GM23338 (cell line): ENCODE results near the gene HMG20B. TPM values are rescaled to one million over a fixed set of nuclear protein-coding genes. Genes with fewer than 3 reads are reported as not detected.

Experiments used
- ATAC-seq: fragments of 200-7000 bp; cut with Tn5 transposase; 3 replicates; pipeline ENCODE4 v1.9.1; 2020
- DNase-seq: peaks from one replicate; pipeline ENCODE4 v3.0.0-alpha.2; 2015; ENCODE audit warnings: low spot score
- H2AFZ ChIP-seq: fragments of 200-600 bp; sonication (generic); 2 replicates; pipeline ENCODE4 v1.8.0; 2016; ENCODE audit warnings: antibody characterized with exemption, mild to moderate bottlenecking, moderate library complexity
- H3F3A ChIP-seq: fragments of 200-600 bp; sonication (generic); replicated peaks from 2 replicates; pipeline ENCODE4 v1.8.0; 2017; ENCODE audit warnings: antibody characterized with exemption, mixed run types, low read depth
- H3K27ac ChIP-seq: fragments of 200-600 bp; sonication (generic); 2 replicates; pipeline ENCODE4 v1.6.1; 2016; ENCODE audit warnings: low read depth
- H3K27me3 ChIP-seq: fragments of 200-600 bp; sonication (generic); 2 replicates; pipeline ENCODE4 v1.8.0; 2016; ENCODE audit warnings: mild to moderate bottlenecking, mixed run types, moderate library complexity; ENCODE audit not compliant: insufficient read depth
- H3K36me3 ChIP-seq: fragments of 200-600 bp; sonication (generic); 2 replicates; pipeline ENCODE4 v1.8.0; 2016; ENCODE audit warnings: mild to moderate bottlenecking; ENCODE audit not compliant: insufficient read depth
- H3K4me1 ChIP-seq: fragments of 200-600 bp; sonication (generic); 2 replicates; pipeline ENCODE4 v1.8.0; 2016; ENCODE audit warnings: mild to moderate bottlenecking, moderate library complexity; ENCODE audit not compliant: insufficient read depth
- H3K4me2 ChIP-seq: fragments of 200-600 bp; sonication (generic); 2 replicates; pipeline ENCODE4 v1.7.1; 2017; ENCODE audit warnings: mixed run types
- H3K4me3 ChIP-seq: fragments of 200-600 bp; sonication (generic); 2 replicates; pipeline ENCODE4 v1.6.1; 2016; ENCODE audit warnings: mixed run types
- H3K79me2 ChIP-seq: fragments of 200-600 bp; sonication (generic); replicated peaks from 2 replicates; pipeline ENCODE4 v1.8.0; 2017; ENCODE audit warnings: mild to moderate bottlenecking; ENCODE audit not compliant: insufficient read depth
- H3K9me2 ChIP-seq: fragments of 200-600 bp; sonication (generic); 2 replicates; pipeline ENCODE4 v1.8.0; 2017; ENCODE audit not compliant: insufficient read depth
- H4K20me1 ChIP-seq: fragments of 200-600 bp; sonication (generic); replicated peaks from 2 replicates; pipeline ENCODE4 v1.8.0; 2017; ENCODE audit warnings: mild to moderate bottlenecking; ENCODE audit not compliant: insufficient read depth
- H3K27ac Mint-ChIP-seq: 2 replicates; pipeline ENCODE4 v1.8.0; 2020; ENCODE audit warnings: inconsistent platforms, mild to moderate bottlenecking, moderate library complexity, mixed read lengths
- H3K27me3 Mint-ChIP-seq: 3 replicates; pipeline ENCODE4 v1.8.0; 2022; ENCODE audit warnings: low read depth, mild to moderate bottlenecking, moderate library complexity, mixed read lengths, inconsistent platforms; ENCODE audit not compliant: insufficient read depth, poor library complexity
- H3K36me3 Mint-ChIP-seq: 3 replicates; pipeline ENCODE4 v1.8.0; 2021; ENCODE audit warnings: low read depth, mild to moderate bottlenecking, inconsistent platforms, moderate library complexity, mixed read lengths
- H3K4me1 Mint-ChIP-seq: 3 replicates; pipeline ENCODE4 v1.8.0; 2020; ENCODE audit warnings: mild to moderate bottlenecking, inconsistent platforms, mixed read lengths
- H3K4me3 Mint-ChIP-seq: 3 replicates; pipeline ENCODE4 v1.8.0; 2021; ENCODE audit warnings: moderate library complexity, mild to moderate bottlenecking, inconsistent platforms, mixed read lengths
- H3K9me3 Mint-ChIP-seq: 3 replicates; pipeline ENCODE4 v1.8.0; 2020; ENCODE audit warnings: moderate library complexity, mild to moderate bottlenecking, inconsistent platforms, mixed read lengths
- CREB1 ChIP-seq: fragments of 250-450 bp; sonication (Bioruptor Pico); IDR thresholded peaks from 2 replicates; pipeline ENCODE4 v1.5.0; 2020; ENCODE audit warnings: low read depth, mild to moderate bottlenecking, moderate library complexity
- ETS1 ChIP-seq: IDR thresholded peaks from 2 replicates; pipeline ENCODE4 v1.6.1; 2016; ENCODE audit warnings: antibody characterized with exemption
- EZH2 ChIP-seq: fragments of 200-600 bp; sonication (generic); IDR thresholded peaks from one replicate; pipeline ENCODE4 v1.8.0; 2017; ENCODE audit warnings: antibody characterized with exemption, mild to moderate bottlenecking, low read depth; ENCODE audit not compliant: unreplicated experiment
- EZH2phosphoT487 ChIP-seq: fragments of 200-600 bp; sonication (generic); IDR thresholded peaks from one replicate; pipeline ENCODE4 v1.8.1; 2018; ENCODE audit warnings: antibody characterized with exemption; ENCODE audit not compliant: unreplicated experiment
- JUNB ChIP-seq: IDR thresholded peaks from one replicate; pipeline ENCODE4 v1.6.1; 2016; ENCODE audit warnings: antibody characterized with exemption; ENCODE audit not compliant: unreplicated experiment
- NANOG ChIP-seq: IDR thresholded peaks from 2 replicates; pipeline ENCODE4 v1.6.1; 2016; ENCODE audit warnings: antibody characterized with exemption, borderline replicate concordance
- POLR2AphosphoS5 ChIP-seq: IDR thresholded peaks from 2 replicates; pipeline ENCODE4 v1.6.1; 2016; ENCODE audit warnings: antibody characterized with exemption, low read depth
- STAT1 ChIP-seq: IDR thresholded peaks from one replicate; pipeline ENCODE4 v1.6.1; 2016; ENCODE audit warnings: antibody characterized with exemption; ENCODE audit not compliant: unreplicated experiment
- ZNF114 ChIP-seq: fragments of 250-450 bp; sonication (Bioruptor Pico); IDR thresholded peaks from 2 replicates; pipeline ENCODE4 v1.5.0; 2020; ENCODE audit warnings: mild to moderate bottlenecking, moderate library complexity
- ZNF331 ChIP-seq: fragments of 250-450 bp; sonication (Bioruptor Pico); IDR thresholded peaks from 2 replicates; pipeline ENCODE4 v1.5.0; 2020; ENCODE audit warnings: low read depth, mild to moderate bottlenecking, moderate library complexity
- ZNF462 ChIP-seq: fragments of 250-450 bp; sonication (Bioruptor Pico); IDR thresholded peaks from 2 replicates; pipeline ENCODE4 v1.5.0; 2020; ENCODE audit warnings: mild to moderate bottlenecking, moderate library complexity
- polyA plus RNA-seq: library from polyadenylated mRNA; unstranded; fragments of >200 nt; fragmentation: Nextera tagmentation; extraction: Ambion mirVana; gene quantifications from 2 replicates; pipeline ENCODE4 v1.2.1, GENCODE V29; 2016
- total RNA-seq: library from RNA; depleted of rRNA; stranded (reverse); fragments of >200 nt; shearing (Covaris generic); gene quantifications from 2 replicates; pipeline ENCODE4 v1.2.3, GENCODE V29; 2014
- TF ChIP-seq, protein P1 (sequence below), 2 experiments: fragments of 200-600 bp in 1 of 2; sonication (generic) in 1 of 2; conservative IDR thresholded peaks; 2 replicates each; pipeline versions ENCODE4 v1.5.1 to v1.6.1; 2016 to 2017; ENCODE audit warnings: antibody characterized with exemption in 2 of 2, low read depth in 2 of 2, mild to moderate bottlenecking in 2 of 2, moderate library complexity in 1 of 2
- TF ChIP-seq, protein P2 (sequence below): IDR thresholded peaks from one replicate; pipeline ENCODE4 v1.6.1; 2018; ENCODE audit warnings: antibody characterized with exemption; ENCODE audit not compliant: unreplicated experiment

Gene HMG20B
- total and polyA plus RNA-seq, 2 experiments from 2014 or later = 74.1 to 130 TPM

DNA sequence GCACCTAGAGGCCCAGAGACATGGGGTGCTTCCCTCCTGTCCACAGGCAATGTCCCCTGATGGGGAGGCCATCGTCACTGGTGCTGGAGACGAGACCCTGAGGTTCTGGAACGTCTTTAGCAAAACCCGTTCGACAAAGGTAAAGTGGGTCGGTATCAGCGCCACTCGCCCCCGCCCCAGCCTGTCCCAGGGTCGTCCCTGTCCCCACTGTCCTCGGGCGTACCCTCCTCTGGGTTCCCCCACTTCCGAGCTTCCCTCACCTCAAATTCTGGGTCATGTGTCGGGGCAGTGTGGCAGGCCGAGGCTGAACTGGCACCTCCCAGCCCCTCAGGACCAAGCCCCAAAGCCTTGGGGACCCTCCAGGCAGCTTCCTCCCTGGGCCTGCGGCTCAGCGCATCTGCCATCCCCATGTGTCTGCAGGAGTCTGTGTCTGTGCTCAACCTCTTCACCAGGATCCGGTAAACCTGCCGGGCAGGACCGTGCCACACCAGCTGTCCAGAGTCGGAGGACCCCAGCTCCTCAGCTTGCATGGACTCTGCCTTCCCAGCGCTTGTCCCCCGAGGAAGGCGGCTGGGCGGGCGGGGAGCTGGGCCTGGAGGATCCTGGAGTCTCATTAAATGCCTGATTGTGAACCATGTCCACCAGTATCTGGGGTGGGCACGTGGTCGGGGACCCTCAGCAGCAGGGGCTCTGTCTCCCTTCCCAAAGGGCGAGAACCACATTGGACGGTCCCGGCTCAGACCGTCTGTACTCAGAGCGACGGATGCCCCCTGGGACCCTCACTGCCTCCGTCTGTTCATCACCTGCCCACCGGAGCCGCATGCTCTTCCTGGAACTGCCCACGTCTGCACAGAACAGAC, 38.1 kb upstream of the HMG20B start:
- H3K4me3 ChIP-seq = no peak overlapping the region
- H3K27ac ChIP-seq = no peak overlapping the region
- H3K36me3 ChIP-seq = no peaks in the 10 kb centered on the region
- no peak overlapping the region for H3K4me2 ChIP-seq
- Mint-ChIP-seq H3K27me3 (peaks cover 21% of the 10 kb centered on the region), H3K4me1 (peaks cover 10% of the 10 kb centered on the region; the same call in 2 of the 3 replicates), H3K27ac (no peak overlapping the region), H3K4me3 (no peak overlapping the region), H3K36me3 (peaks cover 34% of the 10 kb centered on the region), H3K9me3 (0 out of 3 replicates have a peak, but pooled peaks cover 2% of the 10 kb centered on the region)
- DNase-seq (no peak), ATAC-seq (no peak)
- no peaks in the 10 kb centered on the region for H3K4me1 ChIP-seq
- no peak overlapping the region for H2AFZ ChIP-seq
- no peaks in the 10 kb centered on the region for H3K27me3 ChIP-seq
- TF ChIP-seq ZNF462 = no peak
- TF ChIP-seq ETS1 = no peak
- TF ChIP-seq EZH2phosphoT487 = no peak
- TF ChIP-seq, protein P1, sequence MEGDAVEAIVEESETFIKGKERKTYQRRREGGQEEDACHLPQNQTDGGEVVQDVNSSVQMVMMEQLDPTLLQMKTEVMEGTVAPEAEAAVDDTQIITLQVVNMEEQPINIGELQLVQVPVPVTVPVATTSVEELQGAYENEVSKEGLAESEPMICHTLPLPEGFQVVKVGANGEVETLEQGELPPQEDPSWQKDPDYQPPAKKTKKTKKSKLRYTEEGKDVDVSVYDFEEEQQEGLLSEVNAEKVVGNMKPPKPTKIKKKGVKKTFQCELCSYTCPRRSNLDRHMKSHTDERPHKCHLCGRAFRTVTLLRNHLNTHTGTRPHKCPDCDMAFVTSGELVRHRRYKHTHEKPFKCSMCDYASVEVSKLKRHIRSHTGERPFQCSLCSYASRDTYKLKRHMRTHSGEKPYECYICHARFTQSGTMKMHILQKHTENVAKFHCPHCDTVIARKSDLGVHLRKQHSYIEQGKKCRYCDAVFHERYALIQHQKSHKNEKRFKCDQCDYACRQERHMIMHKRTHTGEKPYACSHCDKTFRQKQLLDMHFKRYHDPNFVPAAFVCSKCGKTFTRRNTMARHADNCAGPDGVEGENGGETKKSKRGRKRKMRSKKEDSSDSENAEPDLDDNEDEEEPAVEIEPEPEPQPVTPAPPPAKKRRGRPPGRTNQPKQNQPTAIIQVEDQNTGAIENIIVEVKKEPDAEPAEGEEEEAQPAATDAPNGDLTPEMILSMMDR (conservative IDR thresholded peaks at IDR 0.05; ENCODE audit: low read depth in 2 of 2) = no peak
- no peak for TF ChIP-seq ZNF331 (CRISPR knock-in tag)
- TF ChIP-seq NANOG = no peak
- TF ChIP-seq STAT1 = no peak
- no peak for TF ChIP-seq JUNB
- TF ChIP-seq, protein P2, sequence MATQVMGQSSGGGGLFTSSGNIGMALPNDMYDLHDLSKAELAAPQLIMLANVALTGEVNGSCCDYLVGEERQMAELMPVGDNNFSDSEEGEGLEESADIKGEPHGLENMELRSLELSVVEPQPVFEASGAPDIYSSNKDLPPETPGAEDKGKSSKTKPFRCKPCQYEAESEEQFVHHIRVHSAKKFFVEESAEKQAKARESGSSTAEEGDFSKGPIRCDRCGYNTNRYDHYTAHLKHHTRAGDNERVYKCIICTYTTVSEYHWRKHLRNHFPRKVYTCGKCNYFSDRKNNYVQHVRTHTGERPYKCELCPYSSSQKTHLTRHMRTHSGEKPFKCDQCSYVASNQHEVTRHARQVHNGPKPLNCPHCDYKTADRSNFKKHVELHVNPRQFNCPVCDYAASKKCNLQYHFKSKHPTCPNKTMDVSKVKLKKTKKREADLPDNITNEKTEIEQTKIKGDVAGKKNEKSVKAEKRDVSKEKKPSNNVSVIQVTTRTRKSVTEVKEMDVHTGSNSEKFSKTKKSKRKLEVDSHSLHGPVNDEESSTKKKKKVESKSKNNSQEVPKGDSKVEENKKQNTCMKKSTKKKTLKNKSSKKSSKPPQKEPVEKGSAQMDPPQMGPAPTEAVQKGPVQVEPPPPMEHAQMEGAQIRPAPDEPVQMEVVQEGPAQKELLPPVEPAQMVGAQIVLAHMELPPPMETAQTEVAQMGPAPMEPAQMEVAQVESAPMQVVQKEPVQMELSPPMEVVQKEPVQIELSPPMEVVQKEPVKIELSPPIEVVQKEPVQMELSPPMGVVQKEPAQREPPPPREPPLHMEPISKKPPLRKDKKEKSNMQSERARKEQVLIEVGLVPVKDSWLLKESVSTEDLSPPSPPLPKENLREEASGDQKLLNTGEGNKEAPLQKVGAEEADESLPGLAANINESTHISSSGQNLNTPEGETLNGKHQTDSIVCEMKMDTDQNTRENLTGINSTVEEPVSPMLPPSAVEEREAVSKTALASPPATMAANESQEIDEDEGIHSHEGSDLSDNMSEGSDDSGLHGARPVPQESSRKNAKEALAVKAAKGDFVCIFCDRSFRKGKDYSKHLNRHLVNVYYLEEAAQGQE = no peak
- no peak for TF ChIP-seq POLR2AphosphoS5
- no peak for TF ChIP-seq EZH2
- no peak for TF ChIP-seq CREB1 (CRISPR knock-in tag)
- TF ChIP-seq ZNF114 (CRISPR knock-in tag) = no peak
- no peaks in the 10 kb centered on the region for H3K79me2 ChIP-seq
- H3F3A ChIP-seq = peaks cover 4% of the 10 kb centered on the region; the same call in 1 of the 2 replicates
- no peaks in the 10 kb centered on the region; the same call in 1 of the 2 replicates for H4K20me1 ChIP-seq
- H3K9me2 ChIP-seq = no peaks in the 10 kb centered on the region
